GM19452 (cell line): ENCODE measurements around the gene SETD7.

Experiments used
- ATAC-seq: cut with Tn5 transposase; IDR thresholded peaks from one replicate; pipeline ENCODE4 v1.9.1; 2021; ENCODE audit not compliant: unreplicated experiment

The SETD7 gene

DNA sequence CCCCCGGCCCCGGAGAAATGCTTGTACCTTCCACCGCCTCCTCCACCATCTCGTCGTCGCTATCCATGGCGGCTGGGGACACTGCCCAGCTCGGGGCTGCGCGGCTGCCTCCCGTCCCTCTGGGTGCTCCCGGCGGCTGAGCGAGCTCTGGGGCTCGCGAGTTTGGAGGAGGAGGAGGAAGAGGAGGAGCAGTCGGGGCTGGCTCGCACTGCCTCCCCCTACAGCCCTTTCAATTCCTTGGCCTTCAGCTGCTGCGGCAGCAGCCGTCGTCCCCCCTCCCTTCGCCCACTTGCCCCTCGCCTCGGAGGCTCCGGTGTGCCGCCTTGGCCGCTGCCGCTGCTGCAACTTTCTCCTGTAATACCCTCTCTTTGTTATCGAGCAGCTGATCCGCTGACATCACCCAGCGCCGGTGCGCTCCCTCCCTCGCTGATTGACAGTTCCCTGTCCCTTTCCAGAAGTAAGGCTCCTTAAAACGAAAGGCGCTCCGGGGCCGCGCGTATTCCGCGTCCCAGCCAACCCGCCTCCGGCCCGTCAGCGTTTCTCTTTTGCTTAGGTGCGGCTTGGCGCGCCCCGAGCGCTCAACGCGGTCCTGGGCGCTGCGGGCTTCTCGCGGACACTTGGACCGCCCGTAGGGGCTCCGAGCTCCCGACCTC, at the start of gene SETD7:
Gene SETD7 (minus strand): TSS at position 149 of the 653 bp plus-strand sequence. CDS start 82 bp downstream, at position 67.
- ATAC-seq = peak; percentile 31

DNA sequence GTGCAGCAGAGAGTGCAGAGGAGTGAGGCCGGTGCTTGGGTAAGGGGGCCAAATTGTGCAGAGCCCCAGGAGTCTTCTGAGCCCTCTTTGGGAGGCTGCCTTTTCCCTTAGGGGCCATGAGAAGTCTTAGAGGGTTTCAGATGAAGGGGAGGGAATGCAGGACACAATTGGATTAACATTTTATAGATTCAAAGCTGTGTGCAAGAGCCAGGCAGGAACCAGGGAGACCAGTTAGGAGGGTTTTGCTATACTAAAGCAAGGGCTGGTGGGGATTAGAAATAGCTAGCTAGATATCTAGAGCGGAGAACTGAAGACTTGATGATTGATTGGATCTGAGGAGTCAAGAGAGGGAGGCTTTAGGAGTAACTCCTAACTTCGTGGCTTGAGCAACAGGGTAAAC, 49.5 kb upstream of the SETD7 start:
- ATAC-seq = no peak

DNA sequence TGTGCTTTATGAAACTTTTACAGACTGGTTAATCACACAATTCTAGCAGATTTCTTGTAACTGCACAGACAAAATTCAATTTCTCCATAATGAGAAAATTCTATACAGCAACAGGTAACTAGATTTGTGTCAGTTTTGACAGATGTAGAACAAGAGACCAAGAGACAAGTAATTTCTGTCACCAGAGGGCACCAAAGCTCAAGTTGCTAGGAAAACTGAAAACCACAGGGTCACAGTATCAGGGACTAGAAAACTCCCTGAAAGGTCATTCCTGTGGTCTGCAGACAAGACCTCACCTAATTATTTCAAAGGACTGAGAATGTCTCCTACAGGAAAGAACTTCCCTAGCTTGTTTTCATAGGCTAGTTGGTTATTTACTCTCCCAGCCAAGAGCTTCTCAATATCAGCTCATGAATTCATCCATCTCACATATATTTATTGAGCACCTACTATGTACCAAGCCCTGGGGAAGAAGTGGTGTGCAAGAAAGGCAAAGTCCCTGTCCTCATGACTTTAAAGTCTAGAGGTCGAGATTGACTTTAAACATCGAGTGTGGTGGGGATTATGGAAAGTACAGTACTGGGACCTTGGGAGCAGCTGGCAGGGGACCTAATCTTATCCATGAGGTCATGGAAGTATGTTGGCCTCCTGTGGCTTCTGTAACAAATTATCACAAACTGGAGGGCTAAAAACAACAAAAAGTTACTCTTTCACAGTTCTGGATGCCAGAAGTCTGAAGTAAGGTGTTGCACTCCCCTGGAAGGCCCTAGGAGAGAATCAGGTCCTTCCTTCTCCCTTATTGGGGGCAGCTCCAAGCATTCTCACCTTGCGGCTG, 47.8 kb upstream of the SETD7 start:
- ATAC-seq = peak; percentile 66

DNA sequence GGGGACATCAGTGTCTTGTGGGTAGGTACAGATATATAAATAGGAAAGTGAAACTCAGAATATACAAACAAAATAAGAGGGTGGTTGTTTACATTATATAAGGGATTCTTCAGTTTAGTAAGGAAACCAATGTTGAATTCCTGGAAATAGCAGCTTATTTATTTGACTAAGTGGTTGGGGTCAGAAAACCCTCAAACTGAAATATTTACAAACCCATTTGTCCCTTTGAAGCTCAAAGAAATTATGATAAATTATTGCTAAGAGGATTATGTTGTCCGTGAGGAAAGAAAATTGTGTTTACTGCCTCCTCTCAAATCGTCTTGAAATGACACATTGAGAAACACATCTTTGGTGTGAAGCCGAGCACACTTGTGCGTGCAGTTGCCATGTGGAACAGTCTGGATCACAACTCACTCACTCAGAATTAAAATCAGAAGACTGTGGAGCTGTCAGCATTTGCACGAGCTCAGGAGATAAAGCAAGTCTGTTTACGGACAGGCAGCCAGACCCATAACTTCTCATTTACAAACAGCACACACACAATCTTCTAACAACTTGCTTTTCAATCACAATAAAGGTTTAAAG, 46.8 kb upstream of the SETD7 start:
- ATAC-seq = no peak

DNA sequence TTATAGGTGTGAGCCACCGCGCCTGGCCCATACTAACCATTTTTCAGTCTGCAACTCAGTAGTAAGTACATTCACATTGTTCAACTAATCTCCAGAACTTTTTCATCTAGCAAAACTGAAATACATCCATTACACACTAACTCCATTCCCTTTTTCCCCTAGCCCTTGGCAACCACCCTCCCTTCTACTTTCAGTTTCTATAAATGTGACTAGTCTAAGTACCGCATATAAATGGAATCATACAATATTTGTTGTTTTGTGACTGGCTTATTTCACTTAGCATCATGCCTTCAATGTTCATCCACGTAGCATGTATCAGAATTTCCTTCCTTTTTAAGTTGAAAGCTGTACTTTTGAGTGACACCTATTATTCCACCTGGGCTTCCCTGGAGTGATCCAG, 44.6 kb upstream of the SETD7 start:
- no peak for ATAC-seq

DNA sequence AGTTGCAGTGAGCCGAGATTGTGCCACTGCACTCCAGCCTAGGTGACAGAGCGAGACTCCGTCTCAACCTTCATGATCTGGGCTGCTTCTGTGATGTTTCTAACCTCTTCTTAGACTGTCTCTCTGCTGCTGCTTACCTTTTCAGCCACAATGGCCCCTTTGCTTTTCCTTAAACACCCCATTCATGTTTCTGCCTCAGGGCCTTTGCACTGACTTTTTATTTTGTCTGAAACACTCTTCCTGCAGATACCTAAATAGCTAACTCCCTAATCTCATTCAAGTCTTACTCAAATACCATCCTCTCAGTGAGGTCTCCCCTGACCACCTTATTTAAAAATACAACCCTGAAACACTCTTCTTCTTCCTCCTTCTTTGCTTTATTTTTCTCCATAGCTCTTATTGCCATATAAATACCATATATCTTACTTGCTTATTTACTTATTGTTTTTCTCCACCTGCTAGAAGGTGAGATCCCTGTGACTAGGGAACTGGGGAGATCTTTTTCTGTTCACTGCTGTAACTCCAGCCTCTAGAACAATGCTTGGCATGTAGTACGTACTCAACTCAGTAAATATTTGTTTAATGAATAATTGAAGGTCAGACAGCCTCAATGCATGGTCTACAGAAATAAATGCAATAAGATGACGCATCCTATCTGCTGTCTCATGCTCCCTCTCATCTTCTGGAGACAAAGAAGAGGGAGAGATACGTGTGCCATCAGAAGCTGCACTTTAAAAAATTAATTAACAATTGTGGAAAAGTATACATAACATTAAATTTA, 43.8 kb upstream of the SETD7 start:
- ATAC-seq = no peak

DNA sequence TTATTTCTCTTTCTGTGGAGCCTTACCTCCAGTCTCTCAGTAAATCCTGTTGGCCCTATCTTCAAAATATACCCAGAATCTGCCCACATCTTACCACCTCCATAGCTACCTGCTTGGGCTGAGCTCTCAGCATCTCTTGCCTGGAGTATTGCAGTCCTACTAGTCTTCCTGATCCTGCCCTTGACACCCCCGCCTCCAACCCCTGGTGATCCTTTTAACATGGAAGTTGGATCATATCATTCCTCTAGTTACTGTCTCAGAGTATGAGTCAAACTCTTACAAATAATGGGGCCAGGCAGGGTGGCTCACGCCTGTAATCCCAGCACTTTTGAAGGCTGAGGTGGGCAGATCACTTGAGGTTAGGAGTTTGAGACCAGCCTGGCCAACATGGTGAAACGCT, 43.1 kb upstream of the SETD7 start:
- ATAC-seq = no peak

DNA sequence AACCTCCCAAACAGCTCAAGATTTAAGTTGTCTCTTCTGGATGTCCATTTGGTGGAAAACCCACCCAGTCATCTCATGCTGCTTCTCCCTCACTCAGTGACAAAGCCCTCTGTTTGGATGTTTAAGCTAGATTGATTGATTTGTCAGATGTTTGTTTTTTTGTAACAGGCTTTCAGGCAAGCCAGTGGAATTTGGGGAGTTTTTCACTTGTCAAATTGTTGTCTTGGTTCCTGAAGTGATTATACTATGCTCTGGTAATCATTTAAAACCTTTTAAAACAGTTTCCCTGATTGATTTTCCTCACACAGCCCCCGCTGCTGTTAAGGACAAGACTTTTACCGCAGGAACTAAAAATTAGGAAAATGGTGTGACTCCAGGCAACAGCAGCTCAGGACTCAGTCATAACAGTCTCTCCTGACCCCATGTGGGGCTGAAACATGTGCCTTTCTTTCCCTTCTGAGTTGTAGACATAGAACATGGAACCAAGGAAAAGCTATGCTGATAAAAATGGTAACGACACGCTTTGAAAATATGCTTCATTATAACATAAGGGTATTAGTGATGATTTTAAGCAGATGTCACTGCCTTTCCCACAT, 40.8 kb upstream of the SETD7 start:
- no peak for ATAC-seq

DNA sequence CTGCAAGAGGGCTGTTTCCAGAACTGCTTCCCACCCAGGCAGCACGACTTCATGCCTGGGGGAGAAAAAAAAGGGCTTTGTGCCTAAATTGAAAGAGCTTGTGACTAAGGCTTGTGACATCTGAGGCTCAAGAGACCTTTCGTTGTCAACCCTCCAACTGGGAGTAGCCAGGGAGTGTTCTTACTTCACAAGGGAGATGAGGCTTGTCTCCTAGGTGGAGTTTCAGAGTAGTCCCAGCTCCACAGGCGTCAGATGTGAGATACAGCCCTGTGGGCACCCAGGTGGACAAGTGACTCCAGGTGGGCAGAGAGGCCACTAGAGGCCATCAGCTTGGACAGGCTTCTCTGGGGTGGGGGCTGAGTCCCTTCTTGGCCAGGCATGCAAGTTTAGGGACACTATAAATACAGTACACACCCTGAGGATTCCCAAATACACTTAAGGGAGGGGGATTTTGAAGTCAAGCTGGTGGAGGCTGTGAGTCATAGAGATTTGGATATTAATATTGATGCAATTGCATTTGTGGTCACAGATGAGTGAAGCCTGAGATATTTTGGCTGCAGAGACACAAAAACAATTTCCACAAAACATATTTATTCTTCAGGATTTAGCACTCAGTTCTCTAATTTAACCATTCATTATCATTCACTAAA, 40.1 kb upstream of the SETD7 start:
- ATAC-seq = no peak

DNA sequence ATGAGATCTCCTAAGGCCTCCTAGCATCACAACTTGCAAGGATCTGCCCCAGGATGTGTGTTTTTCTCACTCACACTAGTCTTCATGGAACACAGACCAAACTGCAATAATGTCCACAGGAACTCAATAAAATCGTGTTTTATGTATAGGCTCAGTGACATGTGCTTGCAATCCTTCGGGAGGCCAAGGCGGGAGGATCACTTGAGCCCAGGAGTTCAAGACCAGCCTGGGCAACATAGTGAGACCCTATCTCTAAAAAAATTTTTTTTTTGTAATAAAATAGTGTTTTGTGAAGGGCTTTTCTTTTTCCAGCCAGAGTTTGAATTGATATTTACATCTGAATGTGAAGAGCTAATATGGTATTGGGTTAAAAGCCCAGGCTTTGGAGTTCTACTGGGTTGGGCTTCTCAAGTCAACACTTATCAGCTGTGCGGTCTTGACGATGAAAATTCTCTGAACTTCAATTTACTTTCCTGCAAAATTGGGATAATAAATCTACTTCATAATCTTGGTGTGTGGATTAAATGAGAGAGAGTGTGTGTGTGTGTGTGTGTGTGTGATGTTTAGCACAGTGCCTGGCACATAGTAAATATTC, 38.7 kb upstream of the SETD7 start:
- ATAC-seq = no peak

DNA sequence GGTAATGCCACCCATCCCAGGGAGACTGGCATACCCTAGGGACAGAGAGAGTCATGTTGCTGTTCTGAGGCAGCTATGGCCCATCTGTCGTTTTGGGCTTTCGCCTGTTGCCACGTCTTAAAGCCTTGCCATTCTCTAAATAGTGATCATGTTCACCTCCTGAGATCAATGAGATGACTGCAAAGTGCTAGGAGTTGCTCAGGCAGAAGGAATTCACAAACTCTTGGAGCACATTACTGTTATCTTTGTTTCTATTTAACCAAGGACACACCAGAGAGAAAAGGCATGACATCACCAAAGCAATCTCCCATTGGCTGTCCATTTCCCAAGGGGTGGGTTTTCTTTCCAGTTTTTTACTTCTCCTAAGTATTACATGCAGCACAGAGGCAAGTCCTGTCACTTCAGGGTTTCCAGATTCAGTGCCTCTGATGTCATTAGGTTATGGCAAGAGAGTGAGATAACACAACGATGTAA, 37.1 kb upstream of the SETD7 start:
- no peak for ATAC-seq

DNA sequence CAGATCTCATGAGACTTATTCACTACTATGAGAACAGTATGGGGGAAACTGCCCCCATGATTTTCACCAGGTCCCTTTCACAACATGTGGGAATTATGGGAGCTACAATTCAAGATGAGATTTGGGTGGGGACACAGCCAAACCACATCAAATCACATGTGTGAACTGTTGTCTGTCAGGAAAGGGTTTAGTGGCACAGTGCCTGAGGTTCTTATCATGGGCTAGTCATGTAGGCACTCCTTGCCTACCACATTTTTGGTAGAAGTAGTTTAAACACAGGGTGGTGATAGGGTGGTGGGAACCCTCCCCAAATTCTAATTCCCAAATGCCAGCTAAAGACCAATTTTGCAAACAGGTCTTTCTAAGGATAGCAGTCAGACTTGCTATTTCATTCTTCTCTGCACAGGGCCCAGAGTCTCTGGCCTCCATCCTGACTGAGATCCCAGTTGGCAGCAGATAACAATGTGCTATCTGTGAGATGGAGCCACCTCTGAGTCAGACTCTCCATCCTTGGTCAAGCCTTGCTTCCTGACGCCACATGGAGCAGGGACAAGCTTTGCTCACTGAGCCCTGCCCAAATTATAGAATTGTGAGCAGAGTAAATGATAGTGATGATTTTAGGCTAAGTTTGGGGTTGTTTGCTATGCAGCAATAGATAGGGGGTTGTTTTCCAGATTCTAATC, 33.5 kb upstream of the SETD7 start:
- ATAC-seq = no peak

DNA sequence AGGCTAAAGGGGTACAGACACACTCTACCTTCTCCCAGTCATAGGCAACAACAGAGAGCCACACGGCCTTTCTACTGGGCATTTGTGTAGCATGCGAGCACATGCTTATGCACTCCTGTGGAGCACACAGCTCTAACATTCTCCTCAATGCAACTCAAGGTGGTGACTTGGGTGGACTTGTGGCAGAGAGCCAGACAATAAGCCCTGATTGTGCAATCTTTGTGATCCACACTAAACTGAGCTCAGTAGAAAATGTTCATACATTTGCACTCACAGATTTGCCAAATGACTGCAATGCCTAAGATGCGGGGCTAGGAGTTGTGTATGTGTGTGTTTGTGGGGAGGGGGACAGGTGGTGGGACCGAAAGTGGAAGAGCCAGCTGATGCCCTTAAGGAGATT, 31.4 kb upstream of the SETD7 start:
- no peak for ATAC-seq

DNA sequence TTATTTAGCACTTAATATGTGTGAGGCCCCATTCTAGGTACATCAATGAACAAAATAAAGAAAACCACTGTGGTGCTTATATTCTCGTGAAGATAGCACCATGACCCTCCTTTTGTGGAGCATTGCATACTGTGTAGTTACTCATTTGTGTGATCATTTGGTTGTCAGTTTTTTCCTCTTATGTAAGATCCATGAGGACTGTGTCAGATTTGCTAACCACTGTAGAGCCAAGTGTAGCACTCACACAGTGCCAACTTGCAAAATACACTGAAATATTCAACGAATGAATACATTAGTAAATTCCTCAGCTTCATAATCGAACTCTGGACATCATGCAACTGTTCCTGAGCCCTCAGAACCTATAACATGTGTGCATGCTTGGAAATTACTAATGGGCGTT, 29.5 kb upstream of the SETD7 start:
- no peak for ATAC-seq

DNA sequence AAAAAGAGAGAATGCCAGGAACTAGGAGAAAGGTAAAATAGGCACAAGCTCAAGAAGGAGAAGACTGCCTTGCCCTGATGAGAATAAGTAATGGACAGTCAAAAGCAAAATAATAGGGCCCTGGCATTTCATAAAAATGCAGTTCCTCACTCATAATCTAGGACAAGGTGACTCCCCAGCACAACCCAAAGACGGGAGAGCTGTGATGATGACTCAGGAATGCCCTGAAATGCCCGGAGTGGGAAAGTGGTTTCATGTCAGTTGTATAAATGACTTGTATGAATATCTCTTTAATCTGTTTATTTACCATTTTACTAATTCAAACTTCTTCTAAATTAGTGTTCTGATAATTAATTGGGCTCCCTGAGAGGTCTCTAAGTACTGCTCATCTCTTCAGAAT, 28.8 kb upstream of the SETD7 start:
- ATAC-seq = no peak

DNA sequence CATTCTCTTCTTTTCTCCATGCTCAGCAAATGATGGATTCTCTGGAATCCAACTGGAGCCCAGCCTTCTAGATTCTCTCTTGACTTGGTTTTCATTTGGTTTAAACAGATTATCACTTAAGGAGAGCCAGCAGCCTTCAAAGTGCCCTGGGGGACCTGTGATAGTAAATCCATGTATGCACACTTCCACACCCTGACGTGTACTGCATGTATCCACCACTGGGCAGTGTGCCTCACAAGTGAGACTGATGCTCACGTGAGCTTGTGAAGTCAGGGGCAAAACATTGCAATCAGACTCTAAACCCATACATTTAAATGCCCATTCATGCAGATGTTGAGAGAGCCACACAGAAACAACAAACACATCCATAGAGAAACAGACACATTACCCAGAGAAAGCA, 28.0 kb upstream of the SETD7 start:
- no peak for ATAC-seq

DNA sequence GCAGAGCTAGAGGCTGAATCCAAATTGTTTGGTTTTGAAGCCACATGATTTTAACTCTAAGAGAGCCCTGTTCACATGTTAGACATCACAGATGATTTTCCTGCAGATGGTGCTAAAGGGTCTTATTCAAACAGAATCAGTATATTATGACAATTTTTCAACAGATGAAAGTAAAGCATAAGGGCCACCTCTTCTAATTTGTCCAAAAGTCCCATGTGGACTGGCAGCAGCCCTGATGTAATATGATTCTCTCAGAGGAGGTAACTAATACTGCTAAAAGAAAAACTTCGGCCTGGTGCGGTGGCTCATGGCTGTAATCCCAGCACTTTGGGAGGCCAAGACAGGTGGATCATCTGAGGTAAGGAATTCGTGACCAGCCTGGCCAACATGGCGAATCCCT, 26.0 kb upstream of the SETD7 start:
- ATAC-seq = no peak

DNA sequence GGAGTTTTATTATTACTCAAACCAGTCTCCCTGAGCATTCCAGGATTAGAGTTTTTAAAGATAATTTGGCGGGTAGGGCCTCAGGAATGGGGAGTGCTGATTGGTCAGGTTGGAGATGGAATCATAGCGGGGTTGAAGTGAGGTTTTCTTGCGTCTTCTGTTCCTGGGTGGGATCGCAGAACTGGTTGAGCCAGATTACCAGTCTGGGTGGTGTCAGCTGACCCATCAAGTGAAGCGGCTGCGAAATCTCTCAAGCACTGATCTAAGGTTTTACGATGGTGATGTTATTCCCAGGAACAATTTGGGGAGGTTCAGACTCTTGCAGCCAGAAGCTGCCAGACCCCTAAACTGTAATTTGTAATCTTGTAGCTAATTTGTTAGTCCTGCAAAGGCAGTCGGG, 25.1 kb upstream of the SETD7 start:
- no peak for ATAC-seq

DNA sequence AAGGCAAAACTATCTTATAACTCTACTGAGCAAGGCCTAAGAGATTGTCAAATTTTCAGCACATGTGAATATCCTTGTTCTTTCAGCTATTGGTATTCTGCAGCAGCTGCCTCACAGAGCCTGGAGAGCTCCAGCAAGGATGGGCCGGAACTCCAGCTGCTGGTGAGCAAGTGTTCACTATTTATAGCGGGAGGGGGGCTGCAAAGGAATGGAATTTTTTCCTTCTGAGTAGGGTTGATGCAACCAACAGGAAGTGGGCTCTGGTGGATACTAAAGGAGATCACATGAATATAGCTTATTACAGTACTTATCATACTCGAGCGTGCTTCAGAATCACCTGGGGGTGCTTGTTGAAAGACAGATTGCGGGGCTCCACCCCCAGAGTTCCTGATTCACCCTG, 20.2 kb upstream of the SETD7 start:
- ATAC-seq = no peak

DNA sequence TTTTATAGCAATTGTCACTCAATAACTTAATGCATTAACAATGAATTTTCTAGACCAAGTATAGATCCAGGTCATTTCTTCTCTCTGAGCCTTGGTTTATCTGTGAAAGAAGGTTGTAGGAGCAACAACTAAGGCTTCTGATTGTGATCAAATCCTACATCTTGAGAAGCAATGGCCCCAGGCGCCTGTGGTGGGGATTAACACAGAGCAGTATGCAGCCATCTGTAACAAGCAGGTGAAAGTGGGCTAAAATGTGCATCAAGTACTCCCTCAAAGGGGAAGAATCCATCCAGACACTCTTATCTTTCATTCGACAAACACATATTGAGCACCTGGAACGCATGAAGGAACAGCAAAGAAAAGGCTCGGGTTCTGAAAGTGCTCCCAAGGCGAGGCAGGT, 19.1 kb upstream of the SETD7 start:
- no peak for ATAC-seq
